Activated B cell treated with CpG ODN at 0.5 μM for 24 hours (primary cell): ENCODE results near the gene VAV1. TPM values are rescaled to one million over a fixed set of nuclear protein-coding genes. Genes with fewer than 3 reads are reported as not detected.

ENCODE experiments used
- ATAC-seq: fragments of 200-7000 bp; cut with Tn5 transposase; one replicate; pipeline ENCODE4 v1.10.0; 2021; ENCODE audit warnings: low read depth, mild to moderate bottlenecking, moderate library complexity
- CTCF ChIA-PET: fragments of 350-600 bp; sonication (Branson Sonifier 250); formaldehyde crosslinking; loops from one replicate; lab custom pipeline; 2021; ENCODE audit warnings: antibody characterized with exemption; lab: Charles Lee
- POLR2A ChIA-PET: fragments of 350-600 bp; sonication (Branson Sonifier 250); formaldehyde crosslinking; loops from one replicate; lab custom pipeline; 2021; ENCODE audit warnings: antibody characterized with exemption; lab: Charles Lee
- DNase-seq: peaks from one replicate; pipeline ENCODE4 v3.0.0; 2022
- H3K27ac Mint-ChIP-seq: one replicate; pipeline ENCODE4 v1.8.0; 2020; ENCODE audit warnings: mixed read lengths
- H3K27me3 Mint-ChIP-seq: one replicate; pipeline ENCODE4 v1.8.0; 2021; ENCODE audit warnings: mixed read lengths
- H3K36me3 Mint-ChIP-seq: one replicate; pipeline ENCODE4 v1.8.0; 2021; ENCODE audit warnings: low read depth, mixed read lengths
- H3K4me1 Mint-ChIP-seq: one replicate; pipeline ENCODE4 v1.8.0; 2021; ENCODE audit warnings: mixed read lengths
- H3K4me3 Mint-ChIP-seq: one replicate; pipeline ENCODE4 v1.8.0; 2020; ENCODE audit warnings: mild to moderate bottlenecking, mixed read lengths
- H3K9me3 Mint-ChIP-seq: one replicate; pipeline ENCODE4 v1.8.0; 2020; ENCODE audit warnings: mixed read lengths
- CTCF ChIP-seq: fragments of 200-600 bp; IDR thresholded peaks from one replicate; pipeline ENCODE4 v1.8.0; 2022; ENCODE audit warnings: antibody characterized with exemption, mild to moderate bottlenecking
- intact Hi-C: fragments of 100-400 bp; cut with micrococcal nuclease; formaldehyde crosslinking; loops from one replicate; pipeline ENCODE4 v1.15.1; 2024
- total RNA-seq: library from RNA; stranded (reverse); gene quantifications from 2 replicates; pipeline ENCODE4 v1.2.3, GENCODE V29; 2022

VAV1 gene
- total RNA-seq, 1 donor from 2014 or later, result 121 TPM

- no peaks in the 10 kb centered on the region for H3K4me1 Mint-ChIP-seq
- ChIA-PET CTCF (no interaction called here), POLR2A (interaction anchor here (1.2 kb wide), 1 partner anchor 49 kb away, joined by 4 read pairs; no protein-coding TSS in a partner anchor)
- DNase-seq (no peak), ATAC-seq (no peak)
- no peak overlapping the region for H3K4me3 Mint-ChIP-seq
- H3K9me3 Mint-ChIP-seq, result no peaks in the 10 kb centered on the region
- H3K27ac Mint-ChIP-seq, result no peak overlapping the region
- H3K27me3 Mint-ChIP-seq, result no peaks in the 10 kb centered on the region
- TF ChIP-seq CTCF, result no peak
- intact Hi-C loops, result no loop called here
- H3K36me3 Mint-ChIP-seq, result peaks cover 70% of the 10 kb centered on the region
Measured at GRCh38 chr19:6851359-6851758, 78.9 kb downstream of the VAV1 start.

- CTCF ChIA-PET, result no interaction called here
Measured at GRCh38 chr19:6852001-6852400, 79.5 kb downstream of the VAV1 start.

GRCh38 chr19:6853868-6854267, 81.4 kb downstream of the VAV1 start:
- peaks cover 67% of the 10 kb centered on the region for H3K36me3 Mint-ChIP-seq
- no peaks in the 10 kb centered on the region for H3K4me1 Mint-ChIP-seq
- no peaks in the 10 kb centered on the region for H3K9me3 Mint-ChIP-seq
- no peak for TF ChIP-seq CTCF
- DNase-seq (no peak), ATAC-seq (no peak)
- H3K4me3 Mint-ChIP-seq, result no peak overlapping the region
- intact Hi-C loops, result no loop called here
- POLR2A ChIA-PET, result no interaction called here
- peak overlapping the region; percentile 24 for H3K27ac Mint-ChIP-seq
- no peaks in the 10 kb centered on the region for H3K27me3 Mint-ChIP-seq
- CTCF ChIA-PET, result no interaction called here

More at GRCh38 chr19:6852001-6852400, 79.5 kb downstream of the VAV1 start:
- Mint-ChIP-seq H3K4me1 (no peaks in the 10 kb centered on the region), H3K4me3 (no peak overlapping the region), H3K36me3 (peaks cover 74% of the 10 kb centered on the region), H3K27ac (no peak overlapping the region), H3K27me3 (no peaks in the 10 kb centered on the region), H3K9me3 (no peaks in the 10 kb centered on the region)
- POLR2A ChIA-PET, result interaction anchor here (1.2 kb wide), 1 partner anchor 50 kb away, joined by 4 read pairs; no protein-coding TSS in a partner anchor
- TF ChIP-seq CTCF, result no peak
- DNase-seq (no peak), ATAC-seq (no peak)
- intact Hi-C loops, result no loop called here

GRCh38 chr19:6854758-6855157, 82.2 kb downstream of the VAV1 start:
- no peaks in the 10 kb centered on the region for H3K27me3 Mint-ChIP-seq
- CTCF ChIA-PET, result no interaction called here
- POLR2A ChIA-PET, result no interaction called here
- no peaks in the 10 kb centered on the region for H3K4me1 Mint-ChIP-seq
- intact Hi-C loops, result no loop called here
- peaks cover 61% of the 10 kb centered on the region for H3K36me3 Mint-ChIP-seq
- ATAC-seq (no peak), DNase-seq (no peak)
- H3K4me3 Mint-ChIP-seq, result no peak overlapping the region
- H3K27ac Mint-ChIP-seq, result no peak overlapping the region
- H3K9me3 Mint-ChIP-seq, result no peaks in the 10 kb centered on the region
- TF ChIP-seq CTCF, result no peak

GRCh38 chr19:6856749-6857372, 84.4 kb downstream of the VAV1 start:
- intact Hi-C loops, result no loop called here
- TF ChIP-seq CTCF, result no peak
- Mint-ChIP-seq H3K27me3 (no peaks in the 10 kb centered on the region), H3K4me1 (peaks cover 2% of the 10 kb centered on the region), H3K9me3 (no peaks in the 10 kb centered on the region), H3K36me3 (peaks cover 45% of the 10 kb centered on the region), H3K4me3 (no peak overlapping the region), H3K27ac (no peak overlapping the region)
- CTCF ChIA-PET, result no interaction called here
- DNase-seq (no peak), ATAC-seq (no peak)
- POLR2A ChIA-PET, result interaction anchor here (0.6 kb wide), 2 partner anchors 35 to 84 kb away, joined by 5 to 6 read pairs; partner anchors contain the start of gene VAV1
